Esophagus (tissue), 2 donors: ENCODE measurements around the gene IQCH. TPM values are rescaled to one million over a fixed set of nuclear protein-coding genes. Genes with fewer than 3 reads are reported as not detected.

Experiments
- H3K27ac ChIP-seq, 2 donors: one replicate each; pipeline ENCODE4 v1.5.1; 2013; ENCODE audit warnings: low read depth in 2 of 2, mild to moderate bottlenecking in 2 of 2, inconsistent platforms in 1 of 2, low read length in 1 of 2, moderate library complexity in 1 of 2
- H3K27me3 ChIP-seq, 2 donors: one replicate each; pipeline ENCODE4 v1.6.1; 2013; ENCODE audit warnings: low read length in 2 of 2, control low read depth in 1 of 2, mild to moderate bottlenecking in 1 of 2; ENCODE audit not compliant: insufficient read depth in 2 of 2, control insufficient read depth in 1 of 2
- H3K36me3 ChIP-seq, 2 donors: one replicate each; pipeline ENCODE4 v1.6.1; 2013; ENCODE audit warnings: low read length in 1 of 2; ENCODE audit not compliant: control insufficient read depth in 2 of 2, insufficient read depth in 2 of 2
- H3K4me1 ChIP-seq, 2 donors: one replicate each; pipeline ENCODE4 v1.6.1; 2013; ENCODE audit warnings: low read length in 1 of 2; ENCODE audit not compliant: control insufficient read depth in 2 of 2, insufficient read depth in 2 of 2
- H3K4me3 ChIP-seq, 2 donors: one replicate each; pipeline ENCODE4 v1.5.1; 2013; ENCODE audit warnings: low read length in 2 of 2, mild to moderate bottlenecking in 2 of 2, low read depth in 1 of 2, moderate library complexity in 1 of 2
- H3K9me3 ChIP-seq, 2 donors: one replicate each; pipeline ENCODE4 v1.6.1; 2013; ENCODE audit warnings: mild to moderate bottlenecking in 2 of 2, low read depth in 1 of 2, low read length in 1 of 2, moderate library complexity in 1 of 2; ENCODE audit not compliant: control insufficient read depth in 2 of 2, insufficient read depth in 1 of 2
- WGBS, 2 donors: extraction: QIAGEN DNeasy Blood & Tissue Kit; methylation state at CpG; one replicate each; pipeline ENCODE4 v1.1.7; 2013; 5-methylcytosine and 5-hydroxymethylcytosine counted together
- polyA plus RNA-seq, 2 donors: library from polyadenylated mRNA; stranded (reverse); fragments of 200-250 nt; gene quantifications; one replicate each; pipeline ENCODE4 v1.2.3, GENCODE V29; 2013
- donor health status: healthy with polysubstance abuse.
- donor health status: Bipolar disorder and iron deficiency.

The IQCH gene
- polyA plus RNA-seq, 2 donors, result 0.26 to 0.45 TPM

- Histone ChIP-seq H3K9me3 (no peaks in the 10 kb centered on the region), H3K27me3 (no peaks in the 10 kb centered on the region), H3K27ac (no peak overlapping the region), H3K4me3 (no peak overlapping the region), H3K4me1 (no peaks in the 10 kb centered on the region), H3K36me3 (no peaks in the 10 kb centered on the region)
- WGBS, 2 donors, result 66 to 72% methylated on average over 4 of the region's 4 CpGs
Measured at GRCh38 chr15:67307889-67308597, 53.5 kb downstream of the IQCH start.

- H3K9me3 ChIP-seq, result no peaks in the 10 kb centered on the region
- WGBS, 2 donors, result 72 to 79% methylated on average over 1 of the region's 1 CpG
Measured at GRCh38 chr15:67311731-67312130, 57.1 kb downstream of the IQCH start.

DNA sequence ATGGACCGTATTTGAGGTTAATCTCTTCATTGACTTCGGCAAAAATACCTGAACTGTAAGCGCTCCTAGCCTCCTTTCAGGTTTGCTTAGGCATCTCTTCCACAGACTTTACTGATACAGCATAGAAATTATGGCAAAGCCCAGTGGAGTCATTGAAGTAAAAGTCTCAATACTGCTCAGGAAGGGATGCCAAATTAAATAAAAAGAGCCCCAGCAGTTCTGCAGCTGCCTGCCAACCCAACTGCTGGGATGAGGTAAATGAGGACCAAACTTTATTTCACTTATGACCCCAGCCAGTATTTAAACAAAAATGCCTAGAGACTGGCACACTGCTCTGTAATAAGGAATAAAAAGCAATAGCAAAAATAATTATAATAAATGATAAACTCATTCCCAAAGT is 65.4 kb downstream of the IQCH start:
- H3K9me3 ChIP-seq, result no peaks in the 10 kb centered on the region
- 91 to 92% methylated on average over 3 of the region's 3 CpGs for WGBS, 2 donors
- no peak overlapping the region for H3K4me3 ChIP-seq
- no peaks in the 10 kb centered on the region for H3K4me1 ChIP-seq
- no peak overlapping the region for H3K27ac ChIP-seq
- H3K36me3 ChIP-seq, result no peaks in the 10 kb centered on the region
- H3K27me3 ChIP-seq, result no peaks in the 10 kb centered on the region

More at GRCh38 chr15:67311731-67312130, 57.1 kb downstream of the IQCH start:
- Histone ChIP-seq H3K27ac (no peak overlapping the region), H3K27me3 (no peaks in the 10 kb centered on the region), H3K4me3 (no peak overlapping the region), H3K4me1 (no peaks in the 10 kb centered on the region), H3K36me3 (no peaks in the 10 kb centered on the region)

DNA sequence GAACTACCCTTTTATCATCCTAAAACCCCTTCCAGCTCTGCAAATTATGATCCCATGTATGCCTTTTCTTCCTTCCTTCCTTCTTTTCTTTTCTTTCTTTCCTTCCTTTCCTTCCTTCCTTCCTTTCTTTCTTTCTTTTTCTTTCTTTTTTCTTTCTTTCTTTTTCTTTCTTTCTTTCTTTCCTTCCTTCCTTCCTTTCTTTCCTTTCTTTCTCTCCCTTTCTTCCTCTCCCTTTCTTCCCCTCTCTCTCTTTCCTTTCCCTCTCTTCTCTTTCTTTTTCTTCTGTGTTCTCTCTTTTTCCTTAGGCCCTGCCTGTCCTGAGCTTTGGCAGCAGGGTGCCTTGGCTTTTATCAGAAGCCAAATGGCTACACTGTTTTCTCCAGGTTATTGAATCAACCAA is 66.8 kb downstream of the IQCH start:
- H3K27me3 ChIP-seq, result no peaks in the 10 kb centered on the region
- no peak overlapping the region for H3K27ac ChIP-seq
- H3K36me3 ChIP-seq, result no peaks in the 10 kb centered on the region
- H3K9me3 ChIP-seq, result no peaks in the 10 kb centered on the region
- no peaks in the 10 kb centered on the region for H3K4me1 ChIP-seq
- no peak overlapping the region for H3K4me3 ChIP-seq

DNA sequence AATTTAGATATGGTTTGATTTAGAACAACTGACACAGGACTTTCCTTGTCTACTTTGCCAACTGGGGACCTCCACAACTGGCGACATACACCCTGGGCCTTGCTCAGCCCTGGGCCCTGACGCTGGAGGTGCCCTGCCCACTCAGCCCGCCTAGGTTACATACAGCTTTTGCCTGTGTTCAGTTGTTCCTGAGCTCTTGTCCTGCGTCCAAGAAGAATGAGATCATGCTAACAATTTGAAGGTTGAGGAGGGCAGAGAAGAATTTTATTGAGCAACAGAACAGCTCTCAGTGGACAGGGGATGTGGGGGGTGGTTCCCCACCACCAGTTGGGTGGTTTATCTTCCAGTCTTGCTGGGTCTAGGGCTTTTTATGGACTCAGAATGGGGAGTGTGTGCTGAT is 67.9 kb downstream of the IQCH start:
- no peak overlapping the region for H3K4me3 ChIP-seq
- H3K27me3 ChIP-seq, result no peaks in the 10 kb centered on the region
- no peaks in the 10 kb centered on the region for H3K36me3 ChIP-seq
- no peaks in the 10 kb centered on the region for H3K4me1 ChIP-seq
- whole genome bisulfite sequencing, 2 donors, result 80 to 90% methylated on average over 4 of the region's 4 CpGs
- H3K9me3 ChIP-seq, result no peaks in the 10 kb centered on the region
- no peak overlapping the region for H3K27ac ChIP-seq

- Histone ChIP-seq H3K9me3 (no peaks in the 10 kb centered on the region), H3K27me3 (no peaks in the 10 kb centered on the region), H3K36me3 (no peaks in the 10 kb centered on the region), H3K4me3 (no peak overlapping the region), H3K4me1 (no peaks in the 10 kb centered on the region), H3K27ac (no peak overlapping the region)
- WGBS, 2 donors, result 88 to 92% methylated on average over 1 of the region's 1 CpG
Measured at GRCh38 chr15:67327312-67327711, 72.7 kb downstream of the IQCH start.

- Histone ChIP-seq H3K4me3 (no peak overlapping the region), H3K4me1 (no peaks in the 10 kb centered on the region)
Measured at GRCh38 chr15:67327737-67328136, 73.2 kb downstream of the IQCH start.

GRCh38 chr15:67329984-67330733 is 75.6 kb downstream of the IQCH start:
- no peaks in the 10 kb centered on the region for H3K4me1 ChIP-seq
- 91% methylated on average over 4 of the region's 4 CpGs for WGBS, 2 donors

More at GRCh38 chr15:67327737-67328136, 73.2 kb downstream of the IQCH start:
- H3K36me3 ChIP-seq, result no peaks in the 10 kb centered on the region
- H3K27ac ChIP-seq, result no peak overlapping the region
- no peaks in the 10 kb centered on the region for H3K9me3 ChIP-seq
- no peaks in the 10 kb centered on the region for H3K27me3 ChIP-seq

GRCh38 chr15:67331676-67332075 is 77.1 kb downstream of the IQCH start:
- Histone ChIP-seq H3K9me3 (no peaks in the 10 kb centered on the region), H3K36me3 (no peaks in the 10 kb centered on the region), H3K4me3 (no peak overlapping the region), H3K4me1 (no peaks in the 10 kb centered on the region), H3K27ac (no peak overlapping the region), H3K27me3 (no peaks in the 10 kb centered on the region)
- WGBS, 2 donors, result 53 to 83% methylated on average over 1 of the region's 1 CpG

More at GRCh38 chr15:67329984-67330733, 75.6 kb downstream of the IQCH start:
- Histone ChIP-seq H3K27ac (no peak overlapping the region), H3K9me3 (no peaks in the 10 kb centered on the region), H3K36me3 (no peaks in the 10 kb centered on the region), H3K27me3 (no peaks in the 10 kb centered on the region), H3K4me3 (no peak overlapping the region)

GRCh38 chr15:67335026-67335425 is 80.4 kb downstream of the IQCH start:
- Histone ChIP-seq H3K9me3 (no peaks in the 10 kb centered on the region), H3K36me3 (no peaks in the 10 kb centered on the region), H3K27me3 (no peaks in the 10 kb centered on the region), H3K4me3 (no peak overlapping the region), H3K27ac (no peak overlapping the region), H3K4me1 (no peaks in the 10 kb centered on the region)
- WGBS, 2 donors, result 50 to 60% methylated on average over 4 of the region's 4 CpGs
